Measurements from ENCODE around the gene GNA12. TPM values are rescaled to one million over a fixed set of nuclear protein-coding genes. Genes with fewer than 3 reads are reported as not detected.

The GNA12 gene
- polyA plus RNA-seq, 1 of the 3 experiments (the other 2 are of a cell fraction), result 64.8 TPM

GRCh38 chr7:2753148-2753547 lies 91.0 kb downstream of the GNA12 start:
- CTCF ChIA-PET, result interaction anchor here (1.0 kb wide), 1 partner anchor 13 kb away, joined by 3 read pairs; no protein-coding TSS in a partner anchor
- TF ChIP-seq USF1 (IDR thresholded peaks at IDR 0.05; ENCODE audit: borderline replicate concordance, low read depth) (no peak), SIN3A (IDR thresholded peaks at IDR 0.05; ENCODE audit: borderline replicate concordance, low read depth, low read length) (no peak), GABPA (IDR thresholded peaks at IDR 0.05; ENCODE audit: low read depth) (no peak), FOXM1 (IDR thresholded peaks at IDR 0.05; ENCODE audit: low read depth) (no peak), RFX5 (IDR thresholded peaks at IDR 0.05; ENCODE audit: low read length) (no peak), NFIC (IDR thresholded peaks at IDR 0.05; ENCODE audit: borderline replicate concordance) (no peak), ELF1 (IDR thresholded peaks at IDR 0.05) (no peak), TAF1 (IDR thresholded peaks at IDR 0.05; ENCODE audit: borderline replicate concordance, low read depth, low read length) (no peak)
- no peaks in the 10 kb centered on the region for H3K9me3 ChIP-seq

GRCh38 chr7:2751086-2751485 lies 93.0 kb downstream of the GNA12 start:
- no peaks in the 10 kb centered on the region for H3K9me2 ChIP-seq
- H3K4me3 ChIP-seq (ENCODE audit: low read depth in 2 of 2, low read length in 1 of 2), result no peak overlapping the region
- peaks cover 53% of the 10 kb centered on the region for H3K79me2 ChIP-seq (ENCODE audit: insufficient read depth)
- peaks cover 14% of the 10 kb centered on the region for H3F3A ChIP-seq (replicated peaks; ENCODE audit: insufficient read depth)
- CTCF ChIA-PET, result interaction anchor here (0.8 to 2.1 kb wide), 4 partner anchors 10 to 113 kb away, joined by 3 to 12 read pairs (median 5); no protein-coding TSS in a partner anchor
- H4K20me1 ChIP-seq (ENCODE audit: insufficient read depth), result no peaks in the 10 kb centered on the region
- H3K9me3 ChIP-seq, result no peaks in the 10 kb centered on the region
- no peak overlapping the region for H3K4me2 ChIP-seq
- no peak overlapping the region for H3K9ac ChIP-seq
- peaks cover 1 to 2% of the 10 kb centered on the region in 2 experiments; a peak in 2 of 4 replicates for H3K4me1 ChIP-seq (ENCODE audit: control insufficient read depth in 1 of 2, insufficient read depth in 2 of 2, low read depth in 1 of 2, low read length in 1 of 2)
- H3K27ac ChIP-seq (ENCODE audit: low read depth in 2 of 2, low read length in 1 of 2), result no peak overlapping the region
- H3K36me3 ChIP-seq (replicated peaks in 1 of 2; ENCODE audit: control insufficient read depth in 1 of 2, insufficient read depth in 2 of 2, low read length in 1 of 2), result peaks cover 0 to 14% of the 10 kb centered on the region in 2 experiments
- H2AFZ ChIP-seq (ENCODE audit: low read depth), result no peak overlapping the region
- POLR2A ChIA-PET, result no interaction called here
- DNase-seq, result no peak
- H3K27me3 ChIP-seq (ENCODE audit: insufficient read depth), result no peaks in the 10 kb centered on the region
- WGBS (ENCODE audit: low lambda C conversion rate), result 92% methylated on average over 5 of the region's 5 CpGs
- no peak for TF ChIP-seq USF2 (IDR thresholded peaks at IDR 0.05; ENCODE audit: borderline replicate concordance, low read depth, low read length)
- no peak for TF ChIP-seq FOXM1 (IDR thresholded peaks at IDR 0.05; ENCODE audit: low read depth)
- no peak for TF ChIP-seq NFIC (IDR thresholded peaks at IDR 0.05; ENCODE audit: borderline replicate concordance)
- no peak for TF ChIP-seq TAF1 (IDR thresholded peaks at IDR 0.05; ENCODE audit: borderline replicate concordance, low read depth, low read length)
- TF ChIP-seq EP300 (IDR thresholded peaks at IDR 0.05; ENCODE audit: borderline replicate concordance in 1 of 2, low read depth in 1 of 2, low read length in 1 of 2), result no peak
- no peak for TF ChIP-seq MAX (IDR thresholded peaks at IDR 0.05; ENCODE audit: low read depth)
- no peak for TF ChIP-seq GABPA (IDR thresholded peaks at IDR 0.05; ENCODE audit: low read depth)
- no peak for TF ChIP-seq RFX5 (IDR thresholded peaks at IDR 0.05; ENCODE audit: low read length)
- TF ChIP-seq RCOR1 (IDR thresholded peaks at IDR 0.05; ENCODE audit: low read length), result no peak
- no peak for TF ChIP-seq SMC3 (IDR thresholded peaks at IDR 0.05; ENCODE audit: low read depth, low read length)
- no peak for TF ChIP-seq RXRA (IDR thresholded peaks at IDR 0.05; ENCODE audit: borderline replicate concordance, low read depth)
- no peak for TF ChIP-seq CTCF (IDR thresholded peaks at IDR 0.05)
- no peak for TF ChIP-seq TCF12 (IDR thresholded peaks at IDR 0.05)
- no peak for TF ChIP-seq RAD21 (IDR thresholded peaks at IDR 0.05; ENCODE audit: low read length)
- no peak for TF ChIP-seq EZH2phosphoT487 (IDR thresholded peaks at IDR 0.05; ENCODE audit: borderline replicate concordance, low read depth)
- no peak for TF ChIP-seq MEF2A (IDR thresholded peaks at IDR 0.05; ENCODE audit: borderline replicate concordance, low read depth)
- no peak for TF ChIP-seq SIN3A (IDR thresholded peaks at IDR 0.05; ENCODE audit: borderline replicate concordance, low read depth, low read length)
- no peak for TF ChIP-seq POLR2AphosphoS5 (IDR thresholded peaks at IDR 0.05; ENCODE audit: low read depth, low read length)
- TF ChIP-seq FOSL2 (IDR thresholded peaks at IDR 0.05; ENCODE audit: borderline replicate concordance, low read depth), result no peak

More at GRCh38 chr7:2753148-2753547, 91.0 kb downstream of the GNA12 start:
- no peak overlapping the region for H3K27ac ChIP-seq (ENCODE audit: low read depth in 2 of 2, low read length in 1 of 2)
- H3F3A ChIP-seq (replicated peaks; ENCODE audit: insufficient read depth), result peaks cover 32% of the 10 kb centered on the region
- no peak overlapping the region for H3K4me2 ChIP-seq
- no peak for DNase-seq
- WGBS (ENCODE audit: low lambda C conversion rate), result 95% methylated on average over 2 of the region's 3 CpGs
- no peaks in the 10 kb centered on the region for H3K27me3 ChIP-seq (ENCODE audit: insufficient read depth)
- H3K9ac ChIP-seq, result no peak overlapping the region
- no peaks in the 10 kb centered on the region for H3K9me2 ChIP-seq
- POLR2A ChIA-PET, result no interaction called here
- H3K4me3 ChIP-seq (ENCODE audit: low read depth in 2 of 2, low read length in 1 of 2), result no peak overlapping the region
- no peak overlapping the region for H2AFZ ChIP-seq (ENCODE audit: low read depth)
- H3K79me2 ChIP-seq (ENCODE audit: insufficient read depth), result peaks cover 53% of the 10 kb centered on the region
- H3K36me3 ChIP-seq (replicated peaks in 1 of 2; ENCODE audit: control insufficient read depth in 1 of 2, insufficient read depth in 2 of 2, low read length in 1 of 2), result peaks cover 0 to 14% of the 10 kb centered on the region in 2 experiments
- H4K20me1 ChIP-seq (ENCODE audit: insufficient read depth), result peaks cover 4% of the 10 kb centered on the region; the same call in 1 of the 2 replicates
- H3K4me1 ChIP-seq (ENCODE audit: control insufficient read depth in 1 of 2, insufficient read depth in 2 of 2, low read depth in 1 of 2, low read length in 1 of 2), result peaks cover 10 to 16% of the 10 kb centered on the region in 2 experiments
